Transverse colon (tissue), 4 donors: ENCODE results near the gene PRR7. TPM values are rescaled to one million over a fixed set of nuclear protein-coding genes. Genes with fewer than 3 reads are reported as not detected.

Experiments used
- DNase-seq: peaks from one replicate; pipeline ENCODE4 v3.0.0-alpha.2; 2019
- H3K27ac ChIP-seq, 4 donors: fragments of 200-600 bp; sonication (generic); 2 replicates each; pipeline ENCODE4 v1.5.1; 2016 to 2018; ENCODE audit warnings: inconsistent platforms in 4 of 4
- H3K27me3 ChIP-seq: fragments of 200-600 bp; sonication (generic); 2 replicates; pipeline ENCODE4 v1.5.1; 2017; ENCODE audit warnings: inconsistent platforms
- H3K36me3 ChIP-seq, 4 donors: fragments of 200-600 bp; sonication (generic); 2 replicates each; pipeline ENCODE4 v1.5.1; 2017 to 2019; ENCODE audit warnings: inconsistent platforms in 4 of 4
- H3K4me1 ChIP-seq, 4 donors: fragments of 200-600 bp; sonication (generic); 2 replicates each; pipeline ENCODE4 v1.5.1; 2017 to 2020; ENCODE audit warnings: inconsistent platforms in 4 of 4
- H3K4me3 ChIP-seq, 4 donors: fragments of 200-600 bp; sonication (generic); 1 replicate in 1 of 4; 2 replicates in 3 of 4; pipeline versions ENCODE4 v1.5.1 to v1.6.1; 2017 to 2019; ENCODE audit warnings: inconsistent platforms in 4 of 4
- H3K9me3 ChIP-seq, 2 donors: fragments of 200-600 bp; sonication (generic); 2 replicates each; pipeline ENCODE4 v1.5.1; 2017 to 2019; ENCODE audit warnings: inconsistent platforms in 2 of 2
- CTCF ChIP-seq, 5 experiments: fragments of 200-600 bp in 3 of 5; fragments of 450-650 bp in 2 of 5; sonication (generic) in 3 of 5; IDR thresholded peaks; 1 replicate in 2 of 5; 2 replicates in 3 of 5; pipeline ENCODE4 v1.5.1; 2016 to 2017; ENCODE audit warnings: antibody characterized with exemption in 5 of 5, inconsistent platforms in 3 of 5, mild to moderate bottlenecking in 2 of 5, moderate library complexity in 1 of 5
- EP300 ChIP-seq: sonication (generic); formaldehyde crosslinking; IDR thresholded peaks from one replicate; pipeline ENCODE4 v1.6.1; 2017; ENCODE audit warnings: antibody characterized with exemption, low read depth
- POLR2A ChIP-seq: fragments of 450-650 bp; IDR thresholded peaks from one replicate; pipeline ENCODE4 v1.6.1; 2016; ENCODE audit warnings: antibody characterized with exemption, mild to moderate bottlenecking, moderate library complexity
- POLR2AphosphoS5 ChIP-seq, 3 donors: sonication (generic); formaldehyde crosslinking; IDR thresholded peaks; one replicate each; pipeline ENCODE4 v1.6.1; 2016; ENCODE audit warnings: antibody characterized with exemption in 3 of 3
- whole genome bisulfite sequencing, 2 donors: methylation state at CpG; one replicate each; pipeline ENCODE4 v1.1.5; 2018; ENCODE audit warnings: low coverage in 1 of 2; 5-methylcytosine and 5-hydroxymethylcytosine counted together
- in situ Hi-C, 4 donors: fragments of 200-750 bp; cut with MboI; loops; one replicate each; pipeline versions ENCODE4 v1.15.0 to v1.15.1; 2017; ENCODE audit warnings: low sequenced_read_pairs in 3 of 4, low pct_ligation_motif_present in 1 of 4, low pct_unique_long_range_greater_than_20kb in 1 of 4
- intact Hi-C: fragments of 100-400 bp; cut with DNase I; formaldehyde crosslinking; loops from one replicate; pipeline ENCODE4 v1.15.1; 2023; ENCODE audit warnings: low total_unique reads
- total RNA-seq, 4 donors: library from RNA; depleted of rRNA; stranded (reverse); fragments of >200 nt; gene quantifications; one replicate each; pipeline ENCODE4 v1.1.0, GENCODE V29; 2016

The PRR7 gene
- total RNA-seq, 4 donors from 2014 or later = 2.1 to 5.0 (median 2.5) TPM; not detected in 1

GRCh38 chr5:177431317-177432142 is 15.1 kb upstream of the PRR7 start:
- peaks cover 29 to 39% (median 30%) of the 10 kb centered on the region in 4 donors for H3K4me1 ChIP-seq
- H3K27ac ChIP-seq = peak overlapping the region; percentile 63 to 97 (median 92)
- DNase-seq = peak; percentile 82
- in situ Hi-C loops = no loop called here
- no peaks in the 10 kb centered on the region for H3K9me3 ChIP-seq
- WGBS, 2 donors = 58% methylated on average over 27 of the region's 29 CpGs; no CpG with 5 or more reads in 1 of the 2 donors
- intact Hi-C loops = no loop called here
- TF ChIP-seq POLR2AphosphoS5 (IDR thresholded peaks at IDR 0.05) (peak; percentile 28 to 65 (median 39)), CTCF (IDR thresholded peaks at IDR 0.05) (no peak)
- H3K4me3 ChIP-seq = no peak overlapping the region
- H3K36me3 ChIP-seq = peaks cover 0 to 40% (median 20%) of the 10 kb centered on the region in 4 donors
- no peaks in the 10 kb centered on the region for H3K27me3 ChIP-seq

- 76% methylated on average over 16 of the region's 18 CpGs; no CpG with 5 or more reads in 1 of the 2 donors for WGBS, 2 donors
- in situ Hi-C loops = no loop called here
- peaks cover 0 to 41% (median 24%) of the 10 kb centered on the region in 4 donors for H3K36me3 ChIP-seq
- peaks cover 26 to 35% (median 29%) of the 10 kb centered on the region in 4 donors for H3K4me1 ChIP-seq
- H3K27me3 ChIP-seq = no peaks in the 10 kb centered on the region
- H3K9me3 ChIP-seq = no peaks in the 10 kb centered on the region
- TF ChIP-seq POLR2AphosphoS5 (IDR thresholded peaks at IDR 0.05) (peak in 1 of 3 donors; percentile 8), POLR2A (no peak)
- H3K27ac ChIP-seq = peak overlapping the region; percentile 14 to 95 (median 76)
- no peak overlapping the region for H3K4me3 ChIP-seq
- intact Hi-C loops = no loop called here
- DNase-seq = no peak
Measured at GRCh38 chr5:177432143-177432838, 14.3 kb upstream of the PRR7 start.

- intact Hi-C loops = no loop called here
- H3K36me3 ChIP-seq = peaks cover 0 to 41% (median 25%) of the 10 kb centered on the region in 4 donors
- H3K27ac ChIP-seq = peak overlapping the region in 2 of 4 donors; percentile 90 to 95
- no peaks in the 10 kb centered on the region for H3K27me3 ChIP-seq
- in situ Hi-C loops = no loop called here
- WGBS, 2 donors = 94% methylated on average over 25 of the region's 25 CpGs; no CpG with 5 or more reads in 1 of the 2 donors
- H3K9me3 ChIP-seq = no peaks in the 10 kb centered on the region
- TF ChIP-seq CTCF (IDR thresholded peaks at IDR 0.05) = no peak
- no peak for TF ChIP-seq POLR2AphosphoS5 (IDR thresholded peaks at IDR 0.05)
- no peak for TF ChIP-seq EP300
- no peak for TF ChIP-seq POLR2A
- peaks cover 19 to 28% (median 22%) of the 10 kb centered on the region in 4 donors for H3K4me1 ChIP-seq
- DNase-seq = no peak
- no peak overlapping the region for H3K4me3 ChIP-seq
Measured at GRCh38 chr5:177432839-177433657, 13.6 kb upstream of the PRR7 start.

- no peak overlapping the region for H3K27ac ChIP-seq
- intact Hi-C loops (no loop called here), in situ Hi-C loops (no loop called here)
- 93% methylated on average over 29 of the region's 29 CpGs; no CpG with 5 or more reads in 1 of the 2 donors for WGBS, 2 donors
- H3K9me3 ChIP-seq = no peaks in the 10 kb centered on the region
- no peaks in the 10 kb centered on the region for H3K27me3 ChIP-seq
- H3K4me3 ChIP-seq = no peak overlapping the region
- H3K36me3 ChIP-seq = peaks cover 0 to 41% (median 25%) of the 10 kb centered on the region in 4 donors
- H3K4me1 ChIP-seq = peaks cover 13 to 21% (median 18%) of the 10 kb centered on the region in 4 donors
- DNase-seq = no peak
- TF ChIP-seq EP300 = no peak
Measured at GRCh38 chr5:177433658-177434217, 12.9 kb upstream of the PRR7 start.
